ENCODE measurements around the gene SLAMF1.

DNA sequence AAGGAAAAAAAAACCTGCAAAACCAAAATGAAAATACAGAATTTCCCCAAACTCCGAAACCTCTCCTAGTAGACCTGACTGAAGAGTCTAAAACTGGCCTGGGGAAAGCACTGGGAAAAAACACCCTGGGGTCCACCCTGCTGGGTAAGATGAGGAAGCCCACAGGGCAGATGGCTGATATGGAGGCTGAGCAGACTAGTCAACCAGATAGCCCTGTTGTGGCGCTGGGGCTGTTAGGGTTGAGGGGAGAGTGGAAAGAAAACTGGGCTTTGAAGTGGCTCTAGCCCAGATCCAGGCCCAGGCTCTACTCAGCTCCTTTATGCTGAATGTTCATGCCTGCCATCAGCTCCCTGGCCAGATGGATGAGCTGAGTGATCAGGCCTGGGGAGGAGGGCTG is 6.8 kb upstream of the SLAMF1 start:
- TF ChIP-seq, protein P1, sequence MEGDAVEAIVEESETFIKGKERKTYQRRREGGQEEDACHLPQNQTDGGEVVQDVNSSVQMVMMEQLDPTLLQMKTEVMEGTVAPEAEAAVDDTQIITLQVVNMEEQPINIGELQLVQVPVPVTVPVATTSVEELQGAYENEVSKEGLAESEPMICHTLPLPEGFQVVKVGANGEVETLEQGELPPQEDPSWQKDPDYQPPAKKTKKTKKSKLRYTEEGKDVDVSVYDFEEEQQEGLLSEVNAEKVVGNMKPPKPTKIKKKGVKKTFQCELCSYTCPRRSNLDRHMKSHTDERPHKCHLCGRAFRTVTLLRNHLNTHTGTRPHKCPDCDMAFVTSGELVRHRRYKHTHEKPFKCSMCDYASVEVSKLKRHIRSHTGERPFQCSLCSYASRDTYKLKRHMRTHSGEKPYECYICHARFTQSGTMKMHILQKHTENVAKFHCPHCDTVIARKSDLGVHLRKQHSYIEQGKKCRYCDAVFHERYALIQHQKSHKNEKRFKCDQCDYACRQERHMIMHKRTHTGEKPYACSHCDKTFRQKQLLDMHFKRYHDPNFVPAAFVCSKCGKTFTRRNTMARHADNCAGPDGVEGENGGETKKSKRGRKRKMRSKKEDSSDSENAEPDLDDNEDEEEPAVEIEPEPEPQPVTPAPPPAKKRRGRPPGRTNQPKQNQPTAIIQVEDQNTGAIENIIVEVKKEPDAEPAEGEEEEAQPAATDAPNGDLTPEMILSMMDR (IDR thresholded peaks at IDR 0.05; ENCODE audit: low read depth, low read length), result no peak
- TF ChIP-seq EZH2phosphoT487 (IDR thresholded peaks at IDR 0.05; ENCODE audit: low read depth), result no peak
